Esophagus squamous epithelium (tissue), 5 donors: Measurements from ENCODE around the gene TNIP3. TPM values are rescaled to one million over a fixed set of nuclear protein-coding genes. Genes with fewer than 3 reads are reported as not detected.

Experiments
- DNase-seq: peaks from one replicate; lab custom pipeline; 2025; lab: John Stamatoyannopoulos, UW
- H3K27ac ChIP-seq, 4 donors: fragments of 200-600 bp; sonication (generic); one replicate each; pipeline ENCODE4 v1.5.1; 2016 to 2019; ENCODE audit warnings: mild to moderate bottlenecking in 1 of 4
- H3K27me3 ChIP-seq, 4 donors: fragments of 200-600 bp; sonication (generic); 1 replicate in 3 of 4; 2 replicates in 1 of 4; pipeline versions ENCODE4 v1.5.1 to v1.6.0; 2017 to 2021; ENCODE audit warnings: antibody characterized with exemption in 1 of 4
- H3K36me3 ChIP-seq, 3 donors: fragments of 200-600 bp; sonication (generic); one replicate each; pipeline ENCODE4 v1.5.1; 2016 to 2019
- H3K4me1 ChIP-seq, 3 donors: fragments of 200-600 bp; sonication (generic); one replicate each; pipeline ENCODE4 v1.5.1; 2017 to 2019
- H3K4me3 ChIP-seq, 4 donors: fragments of 200-600 bp; sonication (generic); 1 replicate in 3 of 4; 2 replicates in 1 of 4; pipeline ENCODE4 v1.5.1; 2016 to 2019; ENCODE audit warnings: mild to moderate bottlenecking in 2 of 4, moderate library complexity in 1 of 4
- H3K9me3 ChIP-seq, 3 donors: fragments of 200-600 bp; sonication (generic); one replicate each; pipeline ENCODE4 v1.5.1; 2016 to 2019
- CTCF ChIP-seq, 6 experiments: fragments of 450-650 bp in 4 of 6; fragments of 200-600 bp in 2 of 6; sonication (generic) in 2 of 6; IDR thresholded peaks; one replicate each; pipeline ENCODE4 v1.5.1; 2016 to 2019; ENCODE audit warnings: antibody characterized with exemption in 6 of 6, mild to moderate bottlenecking in 4 of 6, moderate library complexity in 4 of 6
- POLR2A ChIP-seq, 4 donors: fragments of 450-650 bp; IDR thresholded peaks; one replicate each; pipeline ENCODE4 v1.6.1; 2017; ENCODE audit warnings: antibody characterized with exemption in 4 of 4, mild to moderate bottlenecking in 4 of 4, moderate library complexity in 3 of 4
- WGBS, 2 donors: methylation state at CpG; one replicate each; pipeline ENCODE4 v1.1.5; 2018; 5-methylcytosine and 5-hydroxymethylcytosine counted together
- intact Hi-C: fragments of 100-400 bp; cut with DNase I; formaldehyde crosslinking; loops from one replicate; pipeline ENCODE4 v1.15.0; 2022
- small RNA-seq, 4 donors: library from RNA; depleted of rRNA; stranded (forward); fragments of <200 nt; gene quantifications; one replicate each; pipeline ENCODE3, GENCODE V24; 2016
- total RNA-seq, 4 donors: library from RNA; depleted of rRNA; stranded (reverse); fragments of >200 nt; gene quantifications; one replicate each; pipeline ENCODE4 v1.1.0, GENCODE V29; 2016
- donor health status: DM: yes; HTN: yes; CAD: no.

Gene TNIP3
- total RNA-seq, 4 donors from 2014 or later: 0.15 to 6.5 (median 2.5) TPM

- TF ChIP-seq CTCF (IDR thresholded peaks at IDR 0.05) (no peak), POLR2A (IDR thresholded peaks at IDR 0.05) (no peak)
These were observed 75.3 kb downstream of the TNIP3 start for GRCh38 chr4:121088867-121089266.

More at GRCh38 chr4:121088867-121089266, 75.3 kb downstream of the TNIP3 start:
- no peak overlapping the region for H3K4me3 ChIP-seq
- no peak overlapping the region for H3K27ac ChIP-seq
- intact Hi-C loops: no loop called here
- no peaks in the 10 kb centered on the region for H3K4me1 ChIP-seq
- H3K27me3 ChIP-seq: no peaks in the 10 kb centered on the region
- no peak for DNase-seq
- no peaks in the 10 kb centered on the region for H3K36me3 ChIP-seq
- no peaks in the 10 kb centered on the region for H3K9me3 ChIP-seq
- 69 to 88% methylated on average over 4 of the region's 4 CpGs for WGBS, 2 donors

Small RNA genes lying within 50 kb of the gene (small RNA-seq; reads per million reads assigned to genes)
- gene RNU6-948P: 0 reads per million in 4 donors

Other genes with a start within 250 kb of the TNIP3 start
- 10 to 100 TPM in 1 of 4 donors, 1 to 10 TPM in 3; 3.3 to 16.8 (median 6.2) TPM for gene PRDM5, start 241.6 kb downstream of the TNIP3 start, total RNA-seq
- gene NDNF, start 91.8 kb downstream of the TNIP3 start, total RNA-seq: 1 to 10 TPM; 1.0 to 8.4 (median 1.4) TPM
- 1 to 10 TPM in 1 of 4 donors, under 1 TPM in 1, not detected in 2; 0.97 to 3.5 TPM for gene QRFPR, start 216.7 kb upstream of the TNIP3 start, total RNA-seq